Measurements from ENCODE around the gene SOWAHD.

DNA sequence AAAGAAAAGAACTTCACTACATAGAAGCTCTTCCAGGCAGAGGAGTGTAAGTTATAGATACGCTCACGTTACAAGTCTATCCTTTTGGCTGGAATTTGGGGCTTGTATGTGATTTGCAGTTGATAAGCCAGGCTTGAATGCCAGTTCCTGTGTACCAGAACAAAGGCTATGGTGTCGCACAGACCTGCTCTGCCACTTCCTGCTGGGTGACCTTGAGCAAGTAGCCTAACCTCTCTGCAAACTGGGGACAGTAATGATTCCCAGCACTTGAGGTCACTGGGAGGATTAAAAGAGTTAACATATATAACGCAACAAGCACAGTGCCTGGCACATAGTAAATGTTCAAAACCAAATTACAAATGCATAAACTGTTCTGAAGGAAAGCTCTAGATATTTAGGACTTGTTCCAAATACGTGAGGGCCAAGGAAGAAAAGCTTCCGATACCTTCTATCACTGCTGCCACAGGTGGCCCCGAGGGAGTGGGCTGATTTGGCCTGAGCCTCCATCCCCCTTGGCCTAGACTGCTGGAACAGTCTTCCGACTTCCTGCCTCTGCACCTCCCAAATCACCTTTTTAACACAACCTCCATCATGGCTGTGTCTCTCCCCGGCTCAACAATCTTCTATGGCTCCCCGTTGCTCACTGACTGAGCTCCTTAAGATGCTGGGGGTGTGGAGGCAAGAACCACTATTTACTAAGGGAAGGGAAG lies 1.3 kb upstream of the SOWAHD start:
- TF ChIP-seq, protein P1, sequence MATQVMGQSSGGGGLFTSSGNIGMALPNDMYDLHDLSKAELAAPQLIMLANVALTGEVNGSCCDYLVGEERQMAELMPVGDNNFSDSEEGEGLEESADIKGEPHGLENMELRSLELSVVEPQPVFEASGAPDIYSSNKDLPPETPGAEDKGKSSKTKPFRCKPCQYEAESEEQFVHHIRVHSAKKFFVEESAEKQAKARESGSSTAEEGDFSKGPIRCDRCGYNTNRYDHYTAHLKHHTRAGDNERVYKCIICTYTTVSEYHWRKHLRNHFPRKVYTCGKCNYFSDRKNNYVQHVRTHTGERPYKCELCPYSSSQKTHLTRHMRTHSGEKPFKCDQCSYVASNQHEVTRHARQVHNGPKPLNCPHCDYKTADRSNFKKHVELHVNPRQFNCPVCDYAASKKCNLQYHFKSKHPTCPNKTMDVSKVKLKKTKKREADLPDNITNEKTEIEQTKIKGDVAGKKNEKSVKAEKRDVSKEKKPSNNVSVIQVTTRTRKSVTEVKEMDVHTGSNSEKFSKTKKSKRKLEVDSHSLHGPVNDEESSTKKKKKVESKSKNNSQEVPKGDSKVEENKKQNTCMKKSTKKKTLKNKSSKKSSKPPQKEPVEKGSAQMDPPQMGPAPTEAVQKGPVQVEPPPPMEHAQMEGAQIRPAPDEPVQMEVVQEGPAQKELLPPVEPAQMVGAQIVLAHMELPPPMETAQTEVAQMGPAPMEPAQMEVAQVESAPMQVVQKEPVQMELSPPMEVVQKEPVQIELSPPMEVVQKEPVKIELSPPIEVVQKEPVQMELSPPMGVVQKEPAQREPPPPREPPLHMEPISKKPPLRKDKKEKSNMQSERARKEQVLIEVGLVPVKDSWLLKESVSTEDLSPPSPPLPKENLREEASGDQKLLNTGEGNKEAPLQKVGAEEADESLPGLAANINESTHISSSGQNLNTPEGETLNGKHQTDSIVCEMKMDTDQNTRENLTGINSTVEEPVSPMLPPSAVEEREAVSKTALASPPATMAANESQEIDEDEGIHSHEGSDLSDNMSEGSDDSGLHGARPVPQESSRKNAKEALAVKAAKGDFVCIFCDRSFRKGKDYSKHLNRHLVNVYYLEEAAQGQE (IDR thresholded peaks at IDR 0.05; ENCODE audit: insufficient replicate concordance, low read depth): no peak
- TF ChIP-seq, protein P2, sequence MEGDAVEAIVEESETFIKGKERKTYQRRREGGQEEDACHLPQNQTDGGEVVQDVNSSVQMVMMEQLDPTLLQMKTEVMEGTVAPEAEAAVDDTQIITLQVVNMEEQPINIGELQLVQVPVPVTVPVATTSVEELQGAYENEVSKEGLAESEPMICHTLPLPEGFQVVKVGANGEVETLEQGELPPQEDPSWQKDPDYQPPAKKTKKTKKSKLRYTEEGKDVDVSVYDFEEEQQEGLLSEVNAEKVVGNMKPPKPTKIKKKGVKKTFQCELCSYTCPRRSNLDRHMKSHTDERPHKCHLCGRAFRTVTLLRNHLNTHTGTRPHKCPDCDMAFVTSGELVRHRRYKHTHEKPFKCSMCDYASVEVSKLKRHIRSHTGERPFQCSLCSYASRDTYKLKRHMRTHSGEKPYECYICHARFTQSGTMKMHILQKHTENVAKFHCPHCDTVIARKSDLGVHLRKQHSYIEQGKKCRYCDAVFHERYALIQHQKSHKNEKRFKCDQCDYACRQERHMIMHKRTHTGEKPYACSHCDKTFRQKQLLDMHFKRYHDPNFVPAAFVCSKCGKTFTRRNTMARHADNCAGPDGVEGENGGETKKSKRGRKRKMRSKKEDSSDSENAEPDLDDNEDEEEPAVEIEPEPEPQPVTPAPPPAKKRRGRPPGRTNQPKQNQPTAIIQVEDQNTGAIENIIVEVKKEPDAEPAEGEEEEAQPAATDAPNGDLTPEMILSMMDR (IDR thresholded peaks at IDR 0.05; ENCODE audit: insufficient read depth, low read length): no peak

Measured in HL-60 (cell line).